GM12801 (cell line): ENCODE results near the gene FAM50B.

Experiments used
- CTCF ChIP-seq: IDR thresholded peaks from one replicate; pipeline ENCODE4 v1.5.1; 2011; ENCODE audit warnings: control low read depth; ENCODE audit not compliant: insufficient read length; ENCODE audit errors: extremely low read depth

FAM50B gene

GRCh38 chr6:3835055-3835731, 14.0 kb upstream of the FAM50B start:
- TF ChIP-seq CTCF = no peak

GRCh38 chr6:3835785-3836184, 13.4 kb upstream of the FAM50B start:
- no peak for TF ChIP-seq CTCF

- no peak for TF ChIP-seq CTCF
These were observed 12.6 kb upstream of the FAM50B start for GRCh38 chr6:3836566-3836965.

- no peak for TF ChIP-seq CTCF
These were observed 11.4 kb upstream of the FAM50B start for GRCh38 chr6:3837781-3838180.

- no peak for TF ChIP-seq CTCF
These were observed 9.9 kb upstream of the FAM50B start for GRCh38 chr6:3838992-3839867.

- TF ChIP-seq CTCF = no peak
These were observed 8.1 kb upstream of the FAM50B start for GRCh38 chr6:3841066-3841454.

GRCh38 chr6:3841711-3842565, 7.2 kb upstream of the FAM50B start:
- TF ChIP-seq CTCF = no peak
